ENCODE results near the gene SNX25. TPM values are rescaled to one million over a fixed set of nuclear protein-coding genes. Genes with fewer than 3 reads are reported as not detected.

Gene SNX25
- total RNA-seq, 6 donors from 2014 or later = 62.9 to 178 (median 123) TPM

- ATAC-seq (ENCODE audit: low FRiP score in 2 of 2) = peak; percentile 25 to 56
These were observed 174.1 kb downstream of the SNX25 start for GRCh38 chr4:185383451-185383850.

GRCh38 chr4:185384061-185384460, 174.7 kb downstream of the SNX25 start:
- TF ChIP-seq POLR2AphosphoS5 (IDR thresholded peaks at IDR 0.05) (no peak), CTCF (IDR thresholded peaks at IDR 0.05) (no peak), POLR2A (IDR thresholded peaks at IDR 0.05) (no peak), EP300 (IDR thresholded peaks at IDR 0.05) (no peak)
- H3K27me3 ChIP-seq = no peaks in the 10 kb centered on the region

More at GRCh38 chr4:185383451-185383850, 174.1 kb downstream of the SNX25 start:
- no peaks in the 10 kb centered on the region for H3K27me3 ChIP-seq
- H3K27ac ChIP-seq = peak overlapping the region in 2 of 4 donors; percentile 55 to 71
- H3K4me3 ChIP-seq = no peak overlapping the region
- WGBS, 2 donors = 81 to 86% methylated on average over 1 to 4 of the region's 4 CpGs
- H3K4me1 ChIP-seq = no peaks in the 10 kb centered on the region
- no peaks in the 10 kb centered on the region for H3K9me3 ChIP-seq
- DNase-seq = peak in 1 of 2 donors; percentile 58
- H3K36me3 ChIP-seq = no peaks in the 10 kb centered on the region
- no peak for TF ChIP-seq CTCF (IDR thresholded peaks at IDR 0.05)
- no peak for TF ChIP-seq POLR2AphosphoS5 (IDR thresholded peaks at IDR 0.05)
- no peak for TF ChIP-seq POLR2A (IDR thresholded peaks at IDR 0.05)
- TF ChIP-seq EP300 (IDR thresholded peaks at IDR 0.05) = no peak

GRCh38 chr4:185384930-185385331, 175.5 kb downstream of the SNX25 start:
- TF ChIP-seq POLR2AphosphoS5 (IDR thresholded peaks at IDR 0.05) (peak in 1 of 2 donors; percentile 19), CTCF (IDR thresholded peaks at IDR 0.05) (no peak)
- H3K4me3 ChIP-seq = no peak overlapping the region
- H3K27ac ChIP-seq = peak overlapping the region in 3 of 4 donors; percentile 35 to 71 (median 36)
- no peaks in the 10 kb centered on the region for H3K27me3 ChIP-seq
- no peak for ATAC-seq (ENCODE audit: low FRiP score in 2 of 2)
- H3K9me3 ChIP-seq = no peaks in the 10 kb centered on the region
- H3K4me1 ChIP-seq = no peaks in the 10 kb centered on the region
- H3K36me3 ChIP-seq = no peaks in the 10 kb centered on the region
- DNase-seq = no peak
- WGBS, 2 donors = 27 to 35% methylated on average over 10 of the region's 10 CpGs

More at GRCh38 chr4:185384061-185384460, 174.7 kb downstream of the SNX25 start:
- Histone ChIP-seq H3K9me3 (no peaks in the 10 kb centered on the region), H3K36me3 (no peaks in the 10 kb centered on the region), H3K4me1 (no peaks in the 10 kb centered on the region), H3K4me3 (no peak overlapping the region), H3K27ac (peak overlapping the region; percentile 8 to 71 (median 34))
- ATAC-seq (ENCODE audit: low FRiP score in 2 of 2) (no peak), DNase-seq (no peak)
- 90 to 92% methylated on average over 2 of the region's 2 CpGs for WGBS, 2 donors

GRCh38 chr4:185387957-185388356, 178.6 kb downstream of the SNX25 start:
- Histone ChIP-seq H3K27ac (no peak overlapping the region), H3K4me3 (no peak overlapping the region), H3K4me1 (no peaks in the 10 kb centered on the region), H3K9me3 (no peaks in the 10 kb centered on the region), H3K27me3 (no peaks in the 10 kb centered on the region), H3K36me3 (no peaks in the 10 kb centered on the region)
- DNase-seq = no peak
- no peak for TF ChIP-seq CTCF (IDR thresholded peaks at IDR 0.05)
- WGBS, 2 donors = 95 to 98% methylated on average over 12 of the region's 12 CpGs
- no peak for ATAC-seq (ENCODE audit: low FRiP score in 2 of 2)

- no peak for TF ChIP-seq CTCF (IDR thresholded peaks at IDR 0.05)
- TF ChIP-seq POLR2A (IDR thresholded peaks at IDR 0.05) = no peak
- Histone ChIP-seq H3K36me3 (no peaks in the 10 kb centered on the region), H3K9me3 (no peaks in the 10 kb centered on the region), H3K4me1 (peaks cover 0 to 8% (median 5%) of the 10 kb centered on the region in 4 donors), H3K4me3 (no peak overlapping the region), H3K27ac (no peak overlapping the region), H3K27me3 (no peaks in the 10 kb centered on the region)
- no peak for DNase-seq
- ATAC-seq (ENCODE audit: low FRiP score in 2 of 2) = no peak
- WGBS, 2 donors = 91 to 94% methylated on average over 6 of the region's 6 CpGs
These were observed 181.5 kb downstream of the SNX25 start for GRCh38 chr4:185390941-185391340.
